Activated CD4-positive, alpha-beta T cell treated with anti-CD3 and anti-CD28 coated beads, Interleukin-2, Interleukin-4, amounts not matched to agents 100 ng/mL and 50 ng/mL, durations not matched to agents 16 hours and 8 hours (primary cell): ENCODE data around the gene ZFHX3.

Experiments used
- DNase-seq: peaks from one replicate; pipeline ENCODE4 v3.0.0-alpha.2; 2020; ENCODE audit warnings: low spot score

Gene ZFHX3

GRCh38 chr16:73068541-73069401, 20.8 kb upstream of the ZFHX3 start:
- DNase-seq = no peak

- no peak for DNase-seq
Measured at GRCh38 chr16:73067671-73068540, 20.0 kb upstream of the ZFHX3 start.

- DNase-seq = no peak
Measured at GRCh38 chr16:73066927-73067670, 19.2 kb upstream of the ZFHX3 start.

- DNase-seq = no peak
Measured at GRCh38 chr16:73066331-73066926, 18.5 kb upstream of the ZFHX3 start.

- no peak for DNase-seq
Measured at GRCh38 chr16:73065632-73066330, 17.9 kb upstream of the ZFHX3 start.

GRCh38 chr16:73064994-73065545, 17.1 kb upstream of the ZFHX3 start:
- no peak for DNase-seq

GRCh38 chr16:73064212-73064993, 16.5 kb upstream of the ZFHX3 start:
- DNase-seq = no peak

GRCh38 chr16:73063854-73064211, 15.9 kb upstream of the ZFHX3 start:
- DNase-seq = no peak

- no peak for DNase-seq
Measured at GRCh38 chr16:73062743-73063733, 15.1 kb upstream of the ZFHX3 start.

- no peak for DNase-seq
Measured at GRCh38 chr16:73062001-73062616, 14.2 kb upstream of the ZFHX3 start.

- DNase-seq = no peak
Measured at GRCh38 chr16:73060892-73061490, 13.1 kb upstream of the ZFHX3 start.

GRCh38 chr16:73059779-73060615, 12.1 kb upstream of the ZFHX3 start:
- no peak for DNase-seq

GRCh38 chr16:73058616-73059409, 10.9 kb upstream of the ZFHX3 start:
- no peak for DNase-seq

GRCh38 chr16:73058221-73058615, 10.3 kb upstream of the ZFHX3 start:
- peak; percentile 11 for DNase-seq

GRCh38 chr16:73057291-73058210, 9.6 kb upstream of the ZFHX3 start:
- DNase-seq = no peak
